Thyroid gland (tissue), 4 donors: Measurements from ENCODE around the gene TBCD. TPM values are rescaled to one million over a fixed set of nuclear protein-coding genes. Genes with fewer than 3 reads are reported as not detected.
"Not testable (repeated sequence)": the region's sequence is repeated elsewhere in the genome, so short reads cannot be mapped to it uniquely, and the experiment has no call there.

Source experiments
- DNase-seq, 2 donors: peaks; one replicate each; pipeline ENCODE4 v3.0.0-alpha.2; 2019
- H3K27ac ChIP-seq, 3 donors: fragments of 200-600 bp; sonication (generic); 1 replicate in 2 of 3; 2 replicates in 1 of 3; pipeline ENCODE4 v1.5.1; 2016 to 2019; ENCODE audit warnings: mild to moderate bottlenecking in 1 of 3, moderate library complexity in 1 of 3
- H3K27me3 ChIP-seq: fragments of 200-600 bp; sonication (generic); one replicate; pipeline ENCODE4 v1.5.1; 2019
- H3K36me3 ChIP-seq, 2 donors: fragments of 200-600 bp; sonication (generic); one replicate each; pipeline ENCODE4 v1.5.1; 2016 to 2019
- H3K4me1 ChIP-seq, 2 donors: fragments of 200-600 bp; sonication (generic); one replicate each; pipeline ENCODE4 v1.5.1; 2017 to 2019
- H3K4me3 ChIP-seq, 3 donors: fragments of 200-600 bp; sonication (generic); replicated peaks in 1 of 3; 1 replicate in 2 of 3; 2 replicates in 1 of 3; pipeline ENCODE4 v1.5.1; 2016; ENCODE audit warnings: mild to moderate bottlenecking in 1 of 3
- H3K9me3 ChIP-seq: fragments of 200-600 bp; sonication (generic); one replicate; pipeline ENCODE4 v1.5.1; 2017
- POLR2A ChIP-seq, 2 donors: fragments of 450-650 bp; IDR thresholded peaks; one replicate each; pipeline ENCODE4 v1.6.1; 2017; ENCODE audit warnings: antibody characterized with exemption in 2 of 2, mild to moderate bottlenecking in 2 of 2, moderate library complexity in 1 of 2
- WGBS, 2 donors: methylation state at CpG; one replicate each; pipeline ENCODE4 v1.1.5; 2017; 5-methylcytosine and 5-hydroxymethylcytosine counted together
- intact Hi-C: fragments of 100-400 bp; cut with DNase I; formaldehyde crosslinking; loops from one replicate; pipeline ENCODE4 v1.15.1; 2023
- total RNA-seq, 4 donors: library from RNA; depleted of rRNA; stranded (reverse); fragments of >200 nt; gene quantifications; one replicate each; pipeline ENCODE4 v1.2.3, GENCODE V29; 2016
- TF ChIP-seq, protein P1 (sequence below), 6 experiments: fragments of 200-600 bp in 3 of 6; fragments of 450-650 bp in 3 of 6; sonication (generic) in 3 of 6; IDR thresholded peaks; one replicate each; pipeline ENCODE4 v1.5.1; 2016 to 2019; ENCODE audit warnings: antibody characterized with exemption in 6 of 6, mild to moderate bottlenecking in 2 of 6, inconsistent platforms in 1 of 6, moderate library complexity in 1 of 6

TBCD gene
- total RNA-seq, 4 donors from 2014 or later = 72.6 to 85.9 (median 79.6) TPM

DNA sequence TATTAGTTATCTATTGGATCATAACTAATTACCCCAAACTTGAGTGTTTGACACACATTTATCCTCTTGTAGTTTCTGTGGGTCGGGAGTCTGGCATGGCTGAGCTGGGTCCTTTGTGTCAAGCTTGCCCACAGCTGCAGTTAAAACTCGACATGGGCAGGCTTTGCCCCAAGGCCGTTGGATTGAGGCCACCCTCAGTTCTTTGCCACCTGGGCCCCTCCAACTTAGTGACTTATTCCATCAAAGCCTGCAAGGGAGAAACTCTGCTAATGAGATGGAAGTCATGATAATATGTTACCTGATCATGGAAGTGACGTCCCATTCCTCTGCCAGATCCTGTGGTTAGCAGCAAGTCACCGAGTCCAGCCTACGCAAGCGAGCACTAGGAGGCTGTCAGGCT, 17.2 kb downstream of the TBCD start:
- no peak for TF ChIP-seq POLR2A (IDR thresholded peaks at IDR 0.05)
- TF ChIP-seq, protein P1, sequence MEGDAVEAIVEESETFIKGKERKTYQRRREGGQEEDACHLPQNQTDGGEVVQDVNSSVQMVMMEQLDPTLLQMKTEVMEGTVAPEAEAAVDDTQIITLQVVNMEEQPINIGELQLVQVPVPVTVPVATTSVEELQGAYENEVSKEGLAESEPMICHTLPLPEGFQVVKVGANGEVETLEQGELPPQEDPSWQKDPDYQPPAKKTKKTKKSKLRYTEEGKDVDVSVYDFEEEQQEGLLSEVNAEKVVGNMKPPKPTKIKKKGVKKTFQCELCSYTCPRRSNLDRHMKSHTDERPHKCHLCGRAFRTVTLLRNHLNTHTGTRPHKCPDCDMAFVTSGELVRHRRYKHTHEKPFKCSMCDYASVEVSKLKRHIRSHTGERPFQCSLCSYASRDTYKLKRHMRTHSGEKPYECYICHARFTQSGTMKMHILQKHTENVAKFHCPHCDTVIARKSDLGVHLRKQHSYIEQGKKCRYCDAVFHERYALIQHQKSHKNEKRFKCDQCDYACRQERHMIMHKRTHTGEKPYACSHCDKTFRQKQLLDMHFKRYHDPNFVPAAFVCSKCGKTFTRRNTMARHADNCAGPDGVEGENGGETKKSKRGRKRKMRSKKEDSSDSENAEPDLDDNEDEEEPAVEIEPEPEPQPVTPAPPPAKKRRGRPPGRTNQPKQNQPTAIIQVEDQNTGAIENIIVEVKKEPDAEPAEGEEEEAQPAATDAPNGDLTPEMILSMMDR (IDR thresholded peaks at IDR 0.05) = no peak
- no peak for DNase-seq
- Histone ChIP-seq H3K4me1 (no peaks in the 10 kb centered on the region), H3K27ac (no peak overlapping the region), H3K9me3 (no peaks in the 10 kb centered on the region), H3K27me3 (no peaks in the 10 kb centered on the region), H3K4me3 (no peak overlapping the region), H3K36me3 (peaks cover 6 to 9% of the 10 kb centered on the region in 2 donors)
- intact Hi-C loops = loop anchor here (5.0 kb wide), 1 partner anchor 102 kb away; no protein-coding TSS in a partner anchor
- WGBS, 2 donors = 96 to 100% methylated on average over 5 to 7 of the region's 7 CpGs

DNA sequence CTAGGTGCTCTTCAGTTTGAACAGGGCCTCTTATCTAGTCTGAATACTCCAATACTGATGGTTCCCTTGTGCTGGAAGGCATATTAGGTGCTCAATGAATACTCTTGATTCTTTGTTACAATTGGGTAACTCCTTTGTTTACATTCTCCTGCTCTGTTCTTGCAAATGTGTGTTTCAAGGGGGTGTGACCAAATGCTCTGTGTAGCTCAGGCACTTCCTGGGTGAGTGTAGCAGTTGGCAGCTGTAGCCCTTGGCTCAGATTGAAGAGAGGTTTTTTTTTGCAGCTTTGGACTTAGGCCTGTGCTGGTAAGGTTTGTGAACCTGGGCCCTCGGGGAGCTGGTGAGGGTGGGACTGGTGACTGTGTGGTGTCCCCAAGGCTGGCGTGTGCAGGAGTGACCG, 20.2 kb downstream of the TBCD start:
- Histone ChIP-seq H3K4me1 (peaks cover 5 to 8% of the 10 kb centered on the region in 2 donors), H3K4me3 (no peak overlapping the region), H3K27ac (no peak overlapping the region), H3K9me3 (no peaks in the 10 kb centered on the region), H3K36me3 (peaks cover 0 to 6% of the 10 kb centered on the region in 2 donors), H3K27me3 (no peaks in the 10 kb centered on the region)
- intact Hi-C loops = loop anchor here (10.0 kb wide), 1 partner anchor 417 kb away; the partner anchor contains the start of gene TEX19
- WGBS, 2 donors = 87% methylated on average over 3 of the region's 3 CpGs; no CpG with 5 or more reads in 1 of the 2 donors
- DNase-seq = peak in 1 of 2 donors; percentile 42
- no peak for TF ChIP-seq POLR2A (IDR thresholded peaks at IDR 0.05)
- TF ChIP-seq, protein P1 (IDR thresholded peaks at IDR 0.05) = no peak

DNA sequence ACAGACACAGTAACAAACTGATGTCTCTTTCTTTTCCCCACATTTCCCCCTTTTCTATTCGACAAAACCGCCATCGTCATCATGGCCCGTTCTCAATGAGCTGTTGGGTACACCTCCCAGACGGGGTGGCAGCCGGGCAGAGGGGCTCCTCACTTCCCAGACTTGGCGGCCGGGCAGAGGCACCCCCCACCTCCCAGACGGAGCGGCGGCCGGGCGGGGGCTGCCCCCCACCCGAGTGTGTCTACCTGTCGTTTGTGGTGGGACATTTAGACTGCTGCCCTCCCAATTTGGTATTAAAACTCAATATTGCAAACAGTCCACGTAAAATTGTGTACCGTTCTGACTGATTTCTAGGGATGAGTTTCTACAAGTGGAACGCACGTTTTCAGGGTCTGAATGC, 22.6 kb downstream of the TBCD start:
- intact Hi-C loops = loop anchor here (10.0 kb wide), 1 partner anchor 420 kb away; the partner anchor contains the start of gene TEX19
- not testable (repeated sequence) for H3K27me3 ChIP-seq, H3K36me3 ChIP-seq, H3K27ac ChIP-seq, H3K4me3 ChIP-seq, DNase-seq, H3K4me1 ChIP-seq, H3K9me3 ChIP-seq
- 81 to 85% methylated on average over 19 of the region's 19 CpGs for WGBS, 2 donors

DNA sequence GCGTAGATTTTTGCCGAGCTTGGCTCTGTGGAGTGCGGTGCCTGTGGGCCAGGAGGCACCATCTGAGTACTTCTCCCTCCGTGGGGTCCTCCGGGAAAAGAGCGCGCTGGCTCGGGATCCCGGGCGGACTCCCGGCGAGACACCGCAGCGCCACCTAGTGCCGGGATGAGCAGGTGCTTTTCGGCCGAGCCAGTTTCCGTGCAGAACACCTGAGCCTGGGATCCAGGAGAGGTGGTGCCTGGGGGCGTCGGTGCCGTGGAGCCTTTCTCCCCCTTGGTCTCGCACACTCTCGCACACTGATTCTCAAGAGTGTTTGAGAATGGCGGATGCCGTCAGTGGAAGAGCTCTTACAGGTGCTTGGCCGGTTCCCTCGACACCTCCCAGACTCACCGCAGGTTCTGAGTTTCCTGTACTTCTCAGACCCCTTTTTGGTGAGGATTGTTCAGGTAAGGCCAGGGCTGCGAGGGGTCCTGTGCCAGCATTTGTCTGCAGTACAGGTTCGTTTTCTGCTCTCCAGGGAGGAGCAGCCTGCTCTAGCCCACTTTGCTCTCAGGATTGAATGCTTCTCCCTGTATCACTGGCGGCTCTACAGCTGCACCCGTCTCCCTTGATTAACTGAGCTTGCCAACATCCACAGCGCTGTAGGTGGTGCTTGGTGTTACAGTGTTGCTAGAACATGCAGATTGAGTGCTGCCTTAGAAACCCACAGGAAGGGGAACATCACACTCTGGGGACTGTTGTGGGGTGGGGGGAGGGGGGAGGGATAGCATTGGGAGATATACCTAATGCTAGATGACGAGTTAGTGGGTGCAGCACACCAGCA, 23.3 kb downstream of the TBCD start:
- TF ChIP-seq, protein P1 (IDR thresholded peaks at IDR 0.05) = peak; percentile 60 to 94 (median 70)
- TF ChIP-seq POLR2A (IDR thresholded peaks at IDR 0.05) = no peak
- no peaks in the 10 kb centered on the region for H3K9me3 ChIP-seq
- WGBS, 2 donors = 26 to 56% methylated on average over 18 to 28 of the region's 34 CpGs
- intact Hi-C loops = loop anchor here (10.0 kb wide), 1 partner anchor 420 kb away; the partner anchor contains the start of gene TEX19
- no peaks in the 10 kb centered on the region for H3K27me3 ChIP-seq
- no peak overlapping the region for H3K4me3 ChIP-seq
- H3K36me3 ChIP-seq = no peaks in the 10 kb centered on the region
- H3K27ac ChIP-seq = no peak overlapping the region
- DNase-seq = peak; percentile 67 to 77
- peaks cover 5 to 8% of the 10 kb centered on the region in 2 donors for H3K4me1 ChIP-seq

DNA sequence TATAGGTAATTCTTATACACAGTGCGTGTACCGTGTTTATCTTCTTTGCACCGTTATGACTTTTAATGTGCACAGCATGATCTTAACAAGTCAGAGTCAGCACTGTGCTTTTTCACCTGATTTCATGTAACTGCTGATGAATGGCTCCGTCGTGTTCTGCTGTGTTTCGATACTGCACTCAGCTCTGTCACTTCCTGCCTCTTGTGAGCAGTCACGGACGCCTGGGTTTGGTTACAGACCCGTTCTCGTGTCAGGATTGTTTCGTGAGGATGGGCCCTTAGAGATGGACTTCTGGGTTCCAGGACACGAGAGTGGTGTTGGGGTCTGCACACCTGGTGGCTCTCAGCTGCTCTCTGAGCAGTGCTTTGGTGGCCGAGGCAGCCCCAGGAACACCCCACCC, 24.6 kb downstream of the TBCD start:
- intact Hi-C loops = loop anchor here (10.0 kb wide), 1 partner anchor 422 kb away; the partner anchor contains the start of gene TEX19

More for the DNA sequence above, 24.6 kb downstream of the TBCD start:
- Histone ChIP-seq H3K9me3 (no peaks in the 10 kb centered on the region), H3K36me3 (no peaks in the 10 kb centered on the region), H3K4me3 (no peak overlapping the region), H3K27ac (no peak overlapping the region), H3K4me1 (peaks cover 5 to 8% of the 10 kb centered on the region in 2 donors), H3K27me3 (no peaks in the 10 kb centered on the region)
- DNase-seq = no peak
- TF ChIP-seq, protein P1 (IDR thresholded peaks at IDR 0.05) = no peak
- no peak for TF ChIP-seq POLR2A (IDR thresholded peaks at IDR 0.05)
- WGBS, 2 donors = 95 to 96% methylated on average over 13 of the region's 13 CpGs
